HG03064 (cell line): ENCODE data around the gene SNCG.

Source experiments
- ATAC-seq: cut with Tn5 transposase; IDR thresholded peaks from one replicate; pipeline ENCODE4 v1.9.1; 2021; ENCODE audit warnings: low read depth; ENCODE audit not compliant: unreplicated experiment

The SNCG gene

DNA sequence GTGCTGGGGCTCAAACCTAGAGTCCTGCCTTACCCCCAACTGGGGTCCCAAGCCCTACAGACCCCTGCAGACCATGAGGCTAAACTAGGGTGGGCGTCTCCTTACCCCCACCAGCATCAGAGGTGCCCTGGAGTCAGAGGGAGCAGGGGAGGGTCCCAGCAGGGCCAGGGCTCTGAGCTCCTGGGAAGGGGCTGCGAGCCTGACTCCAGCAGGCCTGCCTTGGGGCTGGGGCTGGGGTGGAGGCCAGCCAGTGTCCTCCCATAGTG, 1.3 kb downstream of the SNCG start:
- no peak for ATAC-seq

- no peak for ATAC-seq
Observed at GRCh38 chr10:86960003-86960862, 1.8 kb downstream of the SNCG start.

GRCh38 chr10:86960863-86961434, 2.5 kb downstream of the SNCG start:
- no peak for ATAC-seq

DNA sequence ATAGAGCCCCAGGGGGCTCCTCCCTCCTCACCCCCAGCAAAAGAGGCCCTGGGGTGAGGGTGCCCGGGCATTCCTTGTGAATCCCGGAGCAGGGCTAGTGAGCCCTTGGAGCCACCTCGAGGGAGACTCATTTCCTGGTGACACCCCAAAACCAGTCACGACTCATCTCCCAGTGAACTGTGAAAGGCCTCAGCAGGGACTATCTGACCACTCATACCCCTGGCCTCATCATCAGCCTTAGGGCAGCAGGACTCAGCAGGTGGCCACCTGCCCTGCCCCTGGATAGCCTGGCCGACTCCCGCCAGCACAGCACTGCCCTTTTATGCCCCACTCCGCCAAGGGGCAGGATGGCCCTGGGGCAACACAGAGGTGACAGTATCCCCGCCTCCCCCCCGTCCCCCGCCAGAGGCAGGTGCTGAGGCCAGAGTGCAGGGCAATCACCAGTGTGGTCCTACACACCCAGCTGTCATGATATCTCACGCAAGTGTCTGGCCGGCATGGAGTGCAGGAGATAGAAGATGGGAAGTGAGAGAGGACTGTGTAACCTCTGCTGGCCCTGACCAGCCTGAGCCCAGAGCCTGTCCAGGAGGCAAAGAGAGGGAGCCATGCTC, 3.2 kb downstream of the SNCG start:
- ATAC-seq: no peak

DNA sequence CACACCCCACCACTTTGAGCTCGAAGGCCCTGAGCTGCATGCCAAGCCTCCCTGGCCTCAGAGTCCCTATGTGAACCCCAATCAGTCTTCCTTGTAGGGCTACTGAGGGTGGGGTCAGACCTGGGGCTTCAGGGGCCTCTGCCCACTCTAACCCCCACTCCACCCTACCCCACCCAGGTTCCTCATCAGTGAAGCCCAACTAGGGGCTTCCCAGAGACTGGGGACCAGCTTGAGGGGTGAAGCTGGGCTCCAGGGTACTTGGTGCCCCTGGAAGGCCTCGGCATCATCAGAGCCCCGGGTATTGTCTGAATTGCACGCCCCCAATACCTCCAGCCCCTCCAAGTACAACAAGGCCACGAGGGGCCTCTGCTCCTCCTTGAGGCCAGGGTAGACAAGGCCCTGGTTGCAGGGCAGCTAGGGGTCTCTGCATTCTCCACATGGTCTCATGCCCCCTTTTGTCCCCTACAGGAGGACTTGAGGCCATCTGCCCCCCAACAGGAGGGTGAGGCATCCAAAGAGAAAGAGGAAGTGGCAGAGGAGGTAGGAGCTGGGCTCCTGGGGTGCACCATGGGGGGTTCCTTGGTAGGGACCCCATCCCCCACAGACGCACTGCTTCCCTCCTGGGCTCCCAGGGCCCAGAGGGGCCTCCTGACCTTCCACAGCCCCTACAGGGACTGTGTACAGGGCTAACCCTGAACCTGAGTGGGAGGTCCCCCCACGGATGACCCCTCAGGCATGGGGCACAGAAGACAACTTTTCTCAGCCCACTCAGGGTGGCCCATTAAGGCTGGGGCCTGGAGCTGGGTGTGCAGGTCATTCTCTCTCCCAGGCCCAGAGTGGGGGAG, 4.0 kb downstream of the SNCG start:
- ATAC-seq: no peak

- no peak for ATAC-seq
Observed at GRCh38 chr10:86962981-86963310, 4.5 kb downstream of the SNCG start.

GRCh38 chr10:86963341-86963919, 5.0 kb downstream of the SNCG start:
- ATAC-seq: no peak

DNA sequence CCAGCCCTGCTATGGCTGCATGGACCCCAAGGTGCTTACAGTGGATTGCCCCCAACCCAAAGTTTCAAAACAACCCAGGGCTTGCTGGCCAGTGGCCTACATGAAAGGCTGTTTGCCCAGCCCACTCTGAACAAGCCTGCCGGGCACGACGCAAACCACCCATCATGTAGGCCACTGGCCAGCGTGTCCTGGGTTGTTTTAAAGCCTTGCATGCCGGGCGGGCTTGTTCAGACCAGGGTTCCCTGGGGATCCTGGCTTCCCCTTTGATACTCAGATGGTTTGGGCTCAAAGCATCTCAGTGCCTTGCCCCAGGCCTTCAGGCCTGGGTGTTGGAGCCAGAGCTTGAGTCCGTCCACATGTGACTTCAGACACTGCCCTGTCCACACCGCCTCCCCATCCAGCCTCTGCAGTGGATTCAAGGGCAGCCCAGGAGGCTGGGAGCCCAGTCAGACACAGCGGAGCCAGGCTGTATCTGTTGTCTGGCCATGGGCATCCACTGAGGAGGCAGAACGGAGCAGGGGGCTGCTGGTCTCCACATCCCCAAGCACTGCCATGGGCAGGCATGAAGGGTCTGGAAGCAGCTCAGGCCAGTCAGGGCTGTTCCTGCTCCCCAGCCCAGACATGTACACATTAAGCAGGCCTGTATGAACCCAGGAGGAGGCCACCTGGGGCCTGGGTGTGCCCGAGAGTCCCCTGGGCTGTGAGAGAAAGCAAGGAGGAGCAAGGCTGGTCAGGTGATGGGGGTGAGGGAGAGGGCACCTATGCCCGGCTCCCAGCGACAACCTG, 5.9 kb downstream of the SNCG start:
- no peak for ATAC-seq

- no peak for ATAC-seq
Observed at GRCh38 chr10:86964847-86965190, 6.4 kb downstream of the SNCG start.

- no peak for ATAC-seq
Observed at GRCh38 chr10:86965986-86966654, 7.7 kb downstream of the SNCG start.

- no peak for ATAC-seq
Observed at GRCh38 chr10:86967481-86967941, 9.1 kb downstream of the SNCG start.

DNA sequence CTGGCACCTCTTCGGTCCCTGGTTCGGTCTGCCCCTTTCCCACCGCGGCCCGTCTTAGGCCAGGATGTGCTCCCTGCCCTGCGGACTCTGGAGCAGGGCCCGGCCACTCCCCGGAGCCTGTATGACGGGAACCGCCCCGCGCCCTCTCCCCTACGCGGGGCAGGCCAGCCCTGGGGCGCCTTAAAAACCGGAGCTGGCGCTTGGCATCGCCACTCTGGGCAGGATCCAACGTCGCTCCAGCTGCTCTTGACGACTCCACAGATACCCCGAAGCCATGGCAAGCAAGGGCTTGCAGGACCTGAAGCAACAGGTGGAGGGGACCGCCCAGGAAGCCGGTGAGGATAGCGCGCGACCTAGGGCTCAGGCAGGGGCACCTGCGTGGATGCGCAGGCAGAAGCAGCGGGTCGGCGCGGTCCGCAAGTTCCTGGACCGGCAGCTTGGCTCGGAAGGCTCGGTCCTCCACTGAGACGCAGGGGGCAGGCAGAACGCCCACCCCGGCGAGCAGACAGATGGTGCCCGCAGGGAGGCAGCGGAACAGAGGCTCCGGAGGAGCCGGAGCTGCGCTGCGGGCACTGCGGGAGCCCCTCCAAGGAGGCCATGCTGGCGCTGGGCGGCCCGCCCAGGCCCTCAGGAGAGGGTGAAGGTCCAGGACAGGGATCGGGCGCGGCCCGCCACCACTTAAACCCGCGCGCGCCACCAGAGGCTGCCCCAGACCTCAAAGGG, 10.0 kb downstream of the SNCG start, which contains the start of gene ADIRF:
TSS of gene ADIRF (plus strand) at position 212 of the 723 bp plus-strand sequence. CDS start at position 275, 63 bp downstream.
- ATAC-seq: no peak

DNA sequence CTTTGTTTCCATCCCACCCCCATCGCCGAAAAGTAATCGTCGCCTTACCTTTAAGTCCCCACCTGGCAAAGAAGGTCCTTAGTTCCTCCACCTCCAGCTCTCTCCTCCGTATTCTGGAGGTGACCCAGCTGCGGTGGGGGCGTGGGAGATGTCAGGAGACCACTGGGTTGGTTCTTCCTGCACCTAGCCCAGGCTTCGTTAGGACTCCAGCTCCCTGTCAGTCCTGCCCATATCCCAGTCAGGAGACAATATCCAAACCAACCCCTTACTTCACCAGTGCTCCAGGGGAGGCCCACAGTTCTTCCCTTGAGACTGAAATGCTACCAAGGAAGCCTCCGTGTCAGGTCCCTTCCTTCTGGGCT, 10.6 kb downstream of the SNCG start:
- ATAC-seq: no peak

GRCh38 chr10:86969421-86970041, 11.1 kb downstream of the SNCG start:
- ATAC-seq: no peak

DNA sequence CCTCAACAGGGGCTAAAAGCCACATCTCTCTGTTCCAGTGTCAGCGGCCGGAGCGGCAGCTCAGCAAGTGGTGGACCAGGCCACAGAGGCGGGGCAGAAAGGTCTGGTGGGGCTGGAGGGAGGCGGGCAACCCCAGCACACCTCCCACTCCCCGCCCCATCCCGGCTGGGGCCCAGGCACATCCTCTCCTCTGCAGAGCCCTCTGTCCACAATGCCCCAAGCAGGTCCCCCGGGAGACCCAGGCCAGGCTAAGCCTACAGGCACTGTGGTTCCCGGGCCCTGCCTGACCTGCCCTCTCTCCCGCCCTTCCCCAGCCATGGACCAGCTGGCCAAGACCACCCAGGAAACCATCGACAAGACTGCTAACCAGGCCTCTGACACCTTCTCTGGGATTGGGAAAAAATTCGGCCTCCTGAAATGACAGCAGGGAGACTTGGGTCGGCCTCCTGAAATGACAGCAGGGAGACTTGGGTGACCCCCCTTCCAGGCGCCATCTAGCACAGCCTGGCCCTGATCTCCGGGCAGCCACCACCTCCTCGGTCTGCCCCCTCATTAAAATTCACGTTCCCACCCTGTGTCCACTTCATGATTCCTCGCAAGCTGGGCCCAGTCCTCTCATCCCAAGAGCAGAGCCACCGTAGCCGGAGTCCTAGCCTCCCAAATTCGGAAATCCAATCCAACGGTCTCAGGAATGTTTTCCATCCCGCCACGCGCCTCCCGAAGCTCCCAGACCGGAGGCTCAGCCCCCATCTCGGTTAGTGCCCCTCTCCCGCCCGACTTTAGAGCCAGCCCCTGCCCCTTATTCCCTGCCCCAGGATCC, 12.0 kb downstream of the SNCG start:
- no peak for ATAC-seq

DNA sequence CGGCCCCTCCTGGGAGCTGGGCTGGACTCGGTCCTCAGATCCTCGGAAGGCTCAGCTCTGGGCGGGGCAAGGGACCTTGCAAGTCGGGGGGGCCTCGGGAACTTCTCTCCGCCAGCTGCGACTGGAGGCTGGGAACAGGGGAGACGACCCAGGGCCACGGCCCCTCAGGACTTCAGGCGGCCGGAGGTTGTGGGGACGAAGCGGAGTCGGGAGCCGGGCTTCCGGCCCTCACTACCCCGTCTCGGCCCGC, 12.5 kb downstream of the SNCG start:
- ATAC-seq: no peak

- peak; percentile 71 for ATAC-seq
Observed at GRCh38 chr10:86971232-86971991, 13.0 kb downstream of the SNCG start.
